ENCODE measurements around the gene FILIP1L.

Gene FILIP1L

GRCh38 chr3:99873269-99874102, 240.8 kb downstream of the FILIP1L start:
- Histone ChIP-seq H2AFZ (no peak overlapping the region), H3K9ac (no peak overlapping the region), H3K27ac (peak overlapping the region; percentile 25), H3K9me3 (ENCODE audit: control insufficient read depth, low read length) (no peaks in the 10 kb centered on the region), H3K4me3 (ENCODE audit: low read depth, low read length) (peak overlapping the region; percentile 4), H3K36me3 (ENCODE audit: control insufficient read depth, insufficient read depth, low read length) (no peaks in the 10 kb centered on the region), H3K4me1 (peaks cover 18% of the 10 kb centered on the region), H3K79me2 (peaks cover 21% of the 10 kb centered on the region), H3K4me2 (ENCODE audit: low read length) (no peak overlapping the region), H3K27me3 (ENCODE audit: control insufficient read depth, insufficient read depth, low read length) (no peaks in the 10 kb centered on the region)
- TF ChIP-seq CTCF (IDR thresholded peaks at IDR 0.05), result no peak

- no peaks in the 10 kb centered on the region for H3K36me3 ChIP-seq (ENCODE audit: control insufficient read depth, insufficient read depth, low read length)
- H3K4me2 ChIP-seq (ENCODE audit: low read length), result peak overlapping the region; percentile 8
- no peak overlapping the region for H2AFZ ChIP-seq
- peak overlapping the region; percentile 40 for H3K27ac ChIP-seq
- no peaks in the 10 kb centered on the region for H3K9me3 ChIP-seq (ENCODE audit: control insufficient read depth, low read length)
- H3K27me3 ChIP-seq (ENCODE audit: control insufficient read depth, insufficient read depth, low read length), result no peaks in the 10 kb centered on the region
- H3K79me2 ChIP-seq, result peaks cover 27% of the 10 kb centered on the region
- no peak for TF ChIP-seq CTCF (IDR thresholded peaks at IDR 0.05)
- peaks cover 18% of the 10 kb centered on the region for H3K4me1 ChIP-seq
- no peak overlapping the region for H3K9ac ChIP-seq
- H3K4me3 ChIP-seq (ENCODE audit: low read depth, low read length), result no peak overlapping the region
These were observed 241.4 kb downstream of the FILIP1L start for GRCh38 chr3:99872923-99873254.

- H3K79me2 ChIP-seq, result peaks cover 40% of the 10 kb centered on the region
- no peak overlapping the region for H3K27ac ChIP-seq
- no peaks in the 10 kb centered on the region for H3K9me3 ChIP-seq (ENCODE audit: control insufficient read depth, low read length)
- H3K4me1 ChIP-seq, result peaks cover 31% of the 10 kb centered on the region
- no peak for TF ChIP-seq CTCF (IDR thresholded peaks at IDR 0.05)
- H3K4me2 ChIP-seq (ENCODE audit: low read length), result no peak overlapping the region
- no peak overlapping the region for H2AFZ ChIP-seq
- H3K36me3 ChIP-seq (ENCODE audit: control insufficient read depth, insufficient read depth, low read length), result no peaks in the 10 kb centered on the region
- H3K9ac ChIP-seq, result no peak overlapping the region
- H3K27me3 ChIP-seq (ENCODE audit: control insufficient read depth, insufficient read depth, low read length), result no peaks in the 10 kb centered on the region
- H3K4me3 ChIP-seq (ENCODE audit: low read depth, low read length), result no peak overlapping the region
These were observed 242.9 kb downstream of the FILIP1L start for GRCh38 chr3:99871231-99872045.

GRCh38 chr3:99870712-99871111, 243.6 kb downstream of the FILIP1L start:
- H3K27me3 ChIP-seq (ENCODE audit: control insufficient read depth, insufficient read depth, low read length), result no peaks in the 10 kb centered on the region

More at GRCh38 chr3:99870712-99871111, 243.6 kb downstream of the FILIP1L start:
- no peak overlapping the region for H3K4me2 ChIP-seq (ENCODE audit: low read length)
- H3K9ac ChIP-seq, result no peak overlapping the region
- no peak overlapping the region for H3K4me3 ChIP-seq (ENCODE audit: low read depth, low read length)
- H3K27ac ChIP-seq, result no peak overlapping the region
- H3K9me3 ChIP-seq (ENCODE audit: control insufficient read depth, low read length), result no peaks in the 10 kb centered on the region
- H2AFZ ChIP-seq, result no peak overlapping the region
- no peaks in the 10 kb centered on the region for H3K36me3 ChIP-seq (ENCODE audit: control insufficient read depth, insufficient read depth, low read length)
- peaks cover 40% of the 10 kb centered on the region for H3K79me2 ChIP-seq
- no peak for TF ChIP-seq CTCF (IDR thresholded peaks at IDR 0.05)
- peaks cover 35% of the 10 kb centered on the region for H3K4me1 ChIP-seq

Data from parathyroid adenoma (tissue), 2 donors.